ENCODE data around the gene BBS12. TPM values are rescaled to one million over a fixed set of nuclear protein-coding genes. Genes with fewer than 3 reads are reported as not detected.

Gene BBS12
- total RNA-seq, 4 donors from 2014 or later, result 1.5 to 5.5 (median 4.0) TPM

DNA sequence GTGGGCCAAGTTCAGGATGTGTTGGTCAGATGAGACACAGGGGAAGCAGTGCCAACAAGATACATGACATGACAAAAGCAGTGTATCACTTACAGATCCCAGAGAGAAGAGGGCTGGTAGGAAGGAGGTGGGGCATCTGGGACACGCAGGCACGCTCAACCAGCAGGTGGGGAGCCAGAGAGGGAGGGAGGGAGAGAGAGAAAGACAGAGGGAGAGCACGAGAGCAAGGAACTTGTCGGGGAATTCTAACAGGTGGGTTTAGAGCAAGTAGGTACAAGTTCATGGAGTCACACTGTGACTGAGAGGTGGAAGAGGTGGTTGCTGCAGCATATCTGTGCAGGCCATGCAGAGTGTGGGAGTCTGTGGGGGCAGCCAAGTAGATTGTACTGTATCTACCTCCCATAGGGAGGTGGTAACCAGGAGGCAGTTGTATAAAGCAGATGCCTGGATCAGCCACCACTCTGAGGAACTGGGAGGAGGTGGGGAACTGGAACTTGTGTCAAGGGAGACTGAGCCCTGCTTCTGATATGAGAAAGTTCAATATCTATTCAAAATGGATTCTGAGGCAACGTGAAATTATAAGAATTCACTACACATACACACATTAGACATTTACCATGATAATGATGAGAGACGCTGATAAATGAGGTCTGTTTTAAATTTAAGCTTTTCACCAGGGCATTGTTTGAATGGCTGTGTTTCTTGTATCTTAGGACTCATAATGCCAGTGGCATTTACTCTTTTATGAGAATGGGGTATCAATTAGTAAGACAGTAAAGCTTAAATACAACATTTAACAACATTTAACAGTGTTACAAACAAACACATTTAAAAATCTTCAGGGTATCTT, 43.7 kb downstream of the BBS12 start:
- TF ChIP-seq CTCF (IDR thresholded peaks at IDR 0.05; ENCODE audit: low read depth), result no peak

DNA sequence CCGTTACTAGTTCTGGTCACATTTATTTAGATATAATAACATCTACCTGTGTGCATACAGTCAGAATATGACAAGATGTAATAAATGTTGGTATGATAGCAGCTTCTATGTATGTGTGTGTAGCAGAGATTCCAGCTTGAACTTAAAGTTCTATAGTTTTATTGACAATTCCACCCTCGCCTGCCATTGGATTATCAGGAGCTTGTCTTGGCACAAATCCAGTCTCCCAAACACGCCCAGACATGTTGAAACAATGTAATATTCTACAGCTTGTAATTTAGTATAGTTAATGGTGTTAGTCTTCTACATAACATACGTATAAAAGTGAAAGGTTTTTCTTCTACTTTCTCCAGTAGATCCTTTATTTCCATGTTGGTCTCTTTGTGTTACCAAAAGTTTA, 44.4 kb downstream of the BBS12 start:
- no peak for TF ChIP-seq CTCF (IDR thresholded peaks at IDR 0.05; ENCODE audit: low read depth)

- TF ChIP-seq CTCF (IDR thresholded peaks at IDR 0.05; ENCODE audit: low read depth), result no peak
These were observed 45.6 kb downstream of the BBS12 start for GRCh38 chr4:122777846-122778673.

GRCh38 chr4:122781486-122781885, 49.0 kb downstream of the BBS12 start:
- no peak for TF ChIP-seq CTCF (IDR thresholded peaks at IDR 0.05; ENCODE audit: low read depth)

GRCh38 chr4:122783301-122784215, 51.1 kb downstream of the BBS12 start:
- TF ChIP-seq CTCF (IDR thresholded peaks at IDR 0.05; ENCODE audit: low read depth), result no peak

DNA sequence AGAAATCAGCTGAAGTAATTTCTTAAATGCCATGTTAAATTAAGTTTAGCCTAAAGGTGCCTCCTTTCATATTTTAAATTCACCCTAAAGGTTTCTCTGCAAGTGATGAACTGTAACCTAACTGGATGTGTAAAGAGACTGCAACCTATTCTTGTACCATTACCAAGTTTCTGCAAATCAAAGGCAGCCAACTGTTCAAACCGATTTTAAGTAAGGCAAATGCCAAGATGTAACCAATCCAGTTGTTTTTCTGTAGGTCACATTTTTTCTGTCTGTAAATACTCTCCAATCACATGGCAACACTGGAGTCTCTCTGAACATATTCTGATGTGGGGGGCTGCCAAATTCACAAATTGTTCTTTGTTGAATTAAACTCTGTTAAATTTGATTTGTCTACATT, 51.8 kb downstream of the BBS12 start:
- TF ChIP-seq CTCF (IDR thresholded peaks at IDR 0.05; ENCODE audit: low read depth), result no peak

Data from subcutaneous adipose tissue (tissue), 4 donors.